ENCODE data around the gene SAT1. TPM values are rescaled to one million over a fixed set of nuclear protein-coding genes. Genes with fewer than 3 reads are reported as not detected.

Gene SAT1
- polyA plus RNA-seq, 12 donors = 31.7 to 113 (median 46.3) TPM; not detected in 1

Other genes with a start within 250 kb of the SAT1 start
- 100 to 1,000 TPM in 3 of 12 donors, 10 to 100 TPM in 8, not detected in 1; 31.7 to 147 (median 87.3) TPM for gene PRDX4, start 115.7 kb upstream of the SAT1 start, polyA plus RNA-seq (ENCODE audit: insufficient read length in 12 of 12)
- 10 to 100 TPM in 11 of 12 donors, not detected in 1; 39.2 to 83.5 (median 60.2) TPM for gene ACOT9, start 39.9 kb upstream of the SAT1 start, polyA plus RNA-seq (ENCODE audit: insufficient read length in 12 of 12)
- 10 to 100 TPM in 11 of 12 donors, not detected in 1; 13.5 to 37.0 (median 19.6) TPM for gene APOO, start 124.8 kb downstream of the SAT1 start, polyA plus RNA-seq (ENCODE audit: insufficient read length in 12 of 12)
- under 1 TPM in 5 of 12 donors, not detected in 7; 0.09 to 0.15 (median 0.11) TPM for gene CXorf58, start 124.8 kb downstream of the SAT1 start, polyA plus RNA-seq (ENCODE audit: insufficient read length in 12 of 12)
- 10 to 100 TPM in 11 of 12 donors, not detected in 1; 10.1 to 14.0 (median 12.3) TPM for gene KLHL15, start 244.0 kb downstream of the SAT1 start, polyA plus RNA-seq (ENCODE audit: insufficient read length in 12 of 12)

All from muscle of arm (tissue), 12 donors.